CD4-positive, alpha-beta T cell treated with Interferon gamma for 1 hour (primary cell): Measurements from ENCODE around the gene GREM2.

Source experiments
- DNase-seq: peaks from one replicate; pipeline ENCODE4 v3.0.0-alpha.2; 2020

Gene GREM2

DNA sequence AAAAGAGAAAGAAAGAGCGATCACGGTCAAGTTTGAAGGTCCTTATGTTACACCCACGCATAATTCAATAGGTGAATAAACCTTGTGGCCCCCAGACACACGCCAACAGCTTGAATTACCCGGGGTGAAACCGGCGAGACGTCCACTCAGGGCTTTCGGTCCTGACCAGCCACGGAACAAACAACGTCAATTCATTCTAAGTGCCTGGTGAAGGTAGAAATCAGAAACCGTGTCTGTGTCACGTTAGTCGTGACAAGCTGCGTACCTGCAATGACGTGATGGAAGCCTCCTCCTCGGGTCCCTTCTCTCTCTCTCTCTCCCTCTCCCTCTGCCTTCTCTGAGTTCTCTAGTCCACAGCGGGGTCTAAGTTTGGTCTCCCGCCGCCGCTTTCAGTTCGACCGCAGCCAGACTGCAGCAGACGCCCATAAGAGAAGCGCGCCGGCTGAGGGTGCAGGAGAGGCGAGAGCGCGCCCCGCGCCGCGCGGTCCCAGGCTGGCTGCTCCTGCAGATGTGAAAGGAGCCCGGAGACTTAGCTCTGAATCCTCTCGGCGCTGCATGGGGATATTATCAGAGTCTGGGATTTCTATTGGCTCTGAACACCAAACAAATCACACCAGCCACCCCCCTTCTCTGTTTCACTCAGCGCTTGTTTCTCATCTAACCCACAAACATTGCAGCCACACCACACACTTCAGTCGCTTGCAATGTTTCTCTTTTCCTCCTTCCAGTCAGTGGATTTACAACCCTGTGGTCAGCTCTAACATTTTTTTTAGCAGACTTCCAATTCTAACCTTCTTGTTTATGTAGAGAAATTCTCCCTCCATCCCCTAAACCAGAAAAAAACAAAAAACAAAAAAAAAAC lies at the start of gene GREM2:
GREM2 (minus strand) TSS at position 537 of the 862 bp plus-strand sequence. CDS start 118,680 bp downstream, outside the sequence.
- peak; percentile 4 for DNase-seq

DNA sequence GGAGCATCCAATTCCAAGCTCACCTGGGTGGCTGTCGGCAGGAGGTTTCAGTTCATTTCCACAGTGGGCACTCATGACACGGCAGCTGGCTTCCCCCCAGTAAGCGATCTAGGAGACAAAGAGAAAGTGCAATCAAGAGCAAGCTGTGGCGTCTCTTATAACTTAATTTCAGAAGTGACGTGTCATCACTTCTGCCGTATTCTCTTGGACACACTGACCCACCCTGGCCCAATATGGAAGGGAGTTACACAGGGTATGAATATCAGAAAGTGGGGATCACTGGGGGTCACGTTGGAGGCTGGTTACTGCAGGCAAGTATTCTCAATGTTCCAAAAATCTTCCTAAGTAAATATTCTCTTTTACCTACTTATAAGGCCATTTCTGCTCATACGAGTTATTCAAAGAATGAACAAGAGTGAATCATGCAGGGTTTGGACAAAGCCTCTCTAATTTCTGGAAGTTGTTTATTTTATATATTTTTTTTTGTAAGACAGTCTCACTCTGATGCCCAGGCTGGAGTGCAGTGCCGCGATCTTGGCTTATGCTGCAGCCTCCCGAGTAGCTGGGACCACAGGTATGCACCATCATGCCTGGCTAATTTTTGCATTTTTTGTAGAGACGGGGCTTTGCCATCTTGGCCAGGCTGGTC lies 46.5 kb upstream of the GREM2 start:
- no peak for DNase-seq

DNA sequence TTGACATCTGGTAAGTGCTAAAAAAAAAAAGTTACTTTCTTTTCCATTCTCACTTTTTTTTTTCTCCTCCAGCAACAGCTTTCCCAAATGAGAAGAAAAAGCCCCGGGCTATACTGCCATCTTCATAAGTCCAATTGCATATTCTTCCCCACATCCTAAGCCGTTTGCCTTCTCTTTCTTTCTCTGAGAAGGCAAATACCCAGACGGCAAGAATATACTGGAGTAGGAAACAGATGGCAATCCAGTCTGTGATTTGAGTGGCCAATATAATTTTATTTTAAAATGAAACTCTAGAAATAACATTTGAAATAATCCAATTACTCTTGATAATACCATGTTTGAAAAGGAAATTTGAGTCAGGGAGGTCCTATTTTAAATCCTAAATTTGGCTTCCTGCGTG lies 44.6 kb upstream of the GREM2 start:
- no peak for DNase-seq

DNA sequence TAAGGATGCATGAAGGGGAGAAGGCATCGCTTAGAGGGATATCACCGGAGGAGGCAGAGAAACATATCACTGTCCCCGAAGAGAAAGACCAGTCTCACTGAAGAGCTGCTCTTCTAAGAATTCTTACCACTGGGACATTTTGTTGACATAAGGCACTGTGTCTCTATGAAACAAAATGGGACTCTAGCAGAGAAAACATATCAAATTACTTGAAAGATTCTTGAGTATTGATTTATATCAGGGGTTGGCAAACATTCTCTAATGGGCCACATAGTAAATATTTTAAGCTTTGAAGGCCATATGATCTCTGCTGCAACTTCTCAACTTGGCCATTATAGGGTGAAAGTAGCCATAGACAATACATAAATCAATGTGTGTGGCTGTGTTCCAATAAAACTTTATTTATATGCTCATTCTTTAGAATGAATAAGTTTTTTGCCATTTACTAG lies 41.0 kb upstream of the GREM2 start:
- DNase-seq = no peak

GRCh38 chr1:240652549-240652948 lies 40.6 kb upstream of the GREM2 start:
- no peak for DNase-seq

DNA sequence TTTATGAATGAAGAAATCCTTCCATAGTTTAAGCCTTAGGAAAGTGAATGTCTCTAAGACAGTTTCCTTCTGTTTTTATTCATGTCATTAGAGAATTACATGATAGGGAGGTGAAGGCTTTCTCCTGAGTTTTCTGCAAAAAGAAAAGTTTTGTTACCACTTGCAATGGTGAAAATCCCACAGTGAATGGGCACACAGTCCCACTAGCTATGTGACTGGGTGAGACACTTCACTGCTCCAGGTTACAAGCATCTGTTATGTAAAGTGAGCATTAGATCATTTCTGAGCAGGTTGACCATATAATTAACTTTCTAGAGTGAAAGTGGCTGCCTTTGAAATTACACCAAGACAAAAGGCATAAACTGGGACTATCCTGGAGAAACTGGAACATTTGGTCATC lies 38.9 kb upstream of the GREM2 start:
- DNase-seq = no peak

- no peak for DNase-seq
Observed at GRCh38 chr1:240649733-240650721, 38.1 kb upstream of the GREM2 start.

- DNase-seq = no peak
Observed at GRCh38 chr1:240646571-240647240, 34.8 kb upstream of the GREM2 start.

DNA sequence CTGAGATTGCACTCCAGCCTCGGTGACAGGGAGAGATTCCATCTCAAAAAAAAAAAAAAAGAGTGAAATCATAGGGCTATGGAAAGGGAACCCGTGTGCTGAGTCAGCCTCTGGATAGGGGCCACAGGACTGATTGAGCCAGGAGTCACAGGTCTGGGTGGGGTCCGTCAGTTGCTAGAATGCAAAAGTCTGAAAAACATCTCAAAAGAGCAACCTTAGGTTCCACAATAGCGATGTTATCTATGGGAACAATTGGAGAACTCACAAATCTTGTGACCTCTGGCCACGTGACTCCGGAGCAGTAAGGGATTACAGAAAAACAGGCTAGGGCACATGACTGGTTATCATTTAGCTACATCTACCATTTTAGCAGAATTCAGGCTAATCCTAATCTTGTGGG lies 32.8 kb upstream of the GREM2 start:
- DNase-seq = no peak

GRCh38 chr1:240635466-240636256 lies 23.7 kb upstream of the GREM2 start:
- DNase-seq = no peak

GRCh38 chr1:240630409-240630808 lies 18.5 kb upstream of the GREM2 start:
- no peak for DNase-seq

GRCh38 chr1:240621249-240621648 lies 9.3 kb upstream of the GREM2 start:
- no peak for DNase-seq

- no peak for DNase-seq
Observed at GRCh38 chr1:240619906-240620621, 8.1 kb upstream of the GREM2 start.

DNA sequence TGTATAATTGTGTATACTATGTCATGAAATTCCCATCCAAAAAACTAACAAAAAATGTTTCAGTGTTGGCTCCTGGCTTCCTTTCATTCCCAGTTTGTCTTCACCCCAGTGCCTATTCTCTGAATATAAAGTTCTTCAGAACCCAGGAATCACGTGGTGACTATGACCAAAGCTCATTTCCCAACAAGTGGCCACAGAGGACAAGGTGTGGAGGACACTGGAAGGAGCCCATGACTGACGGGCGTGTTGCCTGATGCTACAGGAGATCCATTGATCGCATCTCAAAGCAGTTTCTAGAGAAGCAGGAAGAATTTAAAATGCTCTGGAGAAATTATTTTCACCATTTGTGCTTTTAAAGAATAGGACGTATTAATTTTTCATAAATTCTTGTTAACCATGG lies 7.4 kb upstream of the GREM2 start:
- DNase-seq = no peak

- DNase-seq = no peak
Observed at GRCh38 chr1:240618946-240619345, 7.0 kb upstream of the GREM2 start.

GRCh38 chr1:240616018-240616417 lies 4.1 kb upstream of the GREM2 start:
- no peak for DNase-seq

- no peak for DNase-seq
Observed at GRCh38 chr1:240613356-240614142, 1.6 kb upstream of the GREM2 start.

GRCh38 chr1:240612811-240613210 lies 856 bp upstream of the GREM2 start:
- no peak for DNase-seq

- no peak for DNase-seq
Observed at GRCh38 chr1:240611228-240611618, 732 bp downstream of the GREM2 start.

- no peak for DNase-seq
Observed at GRCh38 chr1:240610636-240611035, 1.3 kb downstream of the GREM2 start.
